ENCODE data around the gene NRAP. TPM values are rescaled to one million over a fixed set of nuclear protein-coding genes. Genes with fewer than 3 reads are reported as not detected.

Gene NRAP
- total and polyA plus RNA-seq, 10 of the 15 experiments (the other 5 are each of a cell fraction or from before 2014, with no cell fraction given) = not detected

DNA sequence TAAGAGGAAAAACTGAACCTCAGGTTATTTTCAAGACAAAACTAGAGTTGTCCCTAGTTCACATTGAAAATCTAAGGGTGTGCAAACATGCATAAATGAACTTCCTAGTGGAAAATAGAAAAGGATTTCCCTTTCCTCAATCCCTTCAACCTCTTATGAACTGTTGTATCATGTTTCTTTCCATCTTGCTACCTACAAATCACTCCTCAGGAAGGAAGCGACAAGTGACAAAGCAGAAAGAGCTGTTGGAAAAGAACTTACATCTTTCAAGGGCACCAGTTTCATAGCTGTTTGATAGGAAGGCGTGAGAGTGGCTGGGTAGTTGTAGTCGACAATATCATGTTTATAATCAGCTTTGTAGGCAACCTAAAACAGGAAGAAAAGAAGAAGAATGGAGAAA is 23.9 kb downstream of the NRAP start (continued):
- no peak for TF ChIP-seq ESRRA (IDR thresholded peaks at IDR 0.05; ENCODE audit: low read length)
- no peak for TF ChIP-seq POLR2AphosphoS5 (IDR thresholded peaks at IDR 0.05; ENCODE audit: low read length)
- no peak for TF ChIP-seq NFYA (IDR thresholded peaks at IDR 0.05; ENCODE audit: borderline replicate concordance, low read depth, low read length)

- Histone ChIP-seq H3K9me3 (replicated peaks; ENCODE audit: control insufficient read depth, insufficient read depth, low read length) (no peaks in the 10 kb centered on the region; the same call in 2 of the 3 replicates), H3K27me3 (replicated peaks in 1 of 2; ENCODE audit: control insufficient read depth in 2 of 2, insufficient read depth in 2 of 2, low read length in 1 of 2) (peaks cover 0 to 2% of the 10 kb centered on the region in 2 experiments; a peak in 1 of 4 replicates), H3K36me3 (ENCODE audit: control insufficient read depth in 2 of 2, insufficient read depth in 2 of 2, low read length in 1 of 2) (no peaks in the 10 kb centered on the region), H3K4me1 (ENCODE audit: control insufficient read depth, insufficient read depth, low read length) (no peaks in the 10 kb centered on the region), H3K79me2 (ENCODE audit: control insufficient read depth, insufficient read depth, low read length) (no peaks in the 10 kb centered on the region), H3K4me3 (no peak overlapping the region), H4K20me1 (ENCODE audit: control insufficient read depth, insufficient read depth) (no peaks in the 10 kb centered on the region), H3K27ac (ENCODE audit: control insufficient read depth, insufficient read depth) (no peak overlapping the region), H3K9ac (ENCODE audit: control insufficient read depth, insufficient read depth, low read length) (no peak overlapping the region), H3K4me2 (ENCODE audit: control insufficient read depth, insufficient read depth) (no peak overlapping the region), H2AFZ (ENCODE audit: control insufficient read depth, low read depth, low read length) (no peak overlapping the region)
- ChIA-PET SMC1A (ENCODE audit: uncharacterized antibody, unreplicated experiment) (no interaction called here), CTCF (no interaction called here), POLR2A (no interaction called here), RAD21 (ENCODE audit: unreplicated experiment) (no interaction called here)
- BruUV-seq (replicated peaks) = no TSS peak
- ATAC-seq (no peak), DNase-seq (ENCODE audit: low read depth, low spot score) (no peak), FAIRE-seq (no peak)
- in situ Hi-C loops (cut with MboI) (no loop called here), intact Hi-C loops (cut with micrococcal nuclease; ENCODE audit: unreplicated experiment) (no loop called here)
- 3% methylated on average over 6 of the region's 6 CpGs for WGBS (ENCODE audit: insufficient coverage, insufficient replicate concordance, low lambda C conversion rate, missing lambda C conversion rate)
- TF ChIP-seq SREBF1 (IDR thresholded peaks at IDR 0.05; ENCODE audit: low read length) (no peak), MTA2 (IDR thresholded peaks at IDR 0.05; ENCODE audit: low read depth) (no peak), NFYA (IDR thresholded peaks at IDR 0.05; ENCODE audit: borderline replicate concordance, low read depth, low read length) (no peak), TBL1XR1 (IDR thresholded peaks at IDR 0.05; ENCODE audit: low read depth, low read length) (no peak), NR2C1 (IDR thresholded peaks at IDR 0.05) (no peak)
These were observed 32.0 kb downstream of the NRAP start for GRCh38 chr10:113631684-113632367.

Measured in GM12878 (cell line).